ENCODE measurements around the gene FANCC.

- TF ChIP-seq RAD51 (IDR thresholded peaks at IDR 0.05; ENCODE audit: borderline replicate concordance) (no peak), SMARCE1 (IDR thresholded peaks at IDR 0.05; ENCODE audit: borderline replicate concordance) (no peak), POLR2AphosphoS5 (IDR thresholded peaks at IDR 0.05; ENCODE audit: low read depth, low read length) (no peak)
These were observed 241.8 kb downstream of the FANCC start for GRCh38 chr9:95075700-95076099.
